GM12865 (cell line): ENCODE data around the gene PNO1.
"Not testable (repeated sequence)": the region's sequence is repeated elsewhere in the genome, so short reads cannot be mapped to it uniquely, and the experiment has no call there.

ENCODE experiments used
- DNase-seq: peaks from one replicate; pipeline ENCODE4 v3.0.0; 2010; ENCODE audit warnings: low read depth
- H3K4me3 ChIP-seq: 2 replicates; pipeline ENCODE4 v1.5.1; 2011; ENCODE audit warnings: mild to moderate bottlenecking, low read depth, low read length, control low read depth
- CTCF ChIP-seq: IDR thresholded peaks from 2 replicates; pipeline ENCODE4 v1.5.1; 2011; ENCODE audit warnings: low read length, control low read depth, low read depth, inconsistent platforms; ENCODE audit not compliant: insufficient read depth; ENCODE audit errors: missing control alignments

The PNO1 gene

DNA sequence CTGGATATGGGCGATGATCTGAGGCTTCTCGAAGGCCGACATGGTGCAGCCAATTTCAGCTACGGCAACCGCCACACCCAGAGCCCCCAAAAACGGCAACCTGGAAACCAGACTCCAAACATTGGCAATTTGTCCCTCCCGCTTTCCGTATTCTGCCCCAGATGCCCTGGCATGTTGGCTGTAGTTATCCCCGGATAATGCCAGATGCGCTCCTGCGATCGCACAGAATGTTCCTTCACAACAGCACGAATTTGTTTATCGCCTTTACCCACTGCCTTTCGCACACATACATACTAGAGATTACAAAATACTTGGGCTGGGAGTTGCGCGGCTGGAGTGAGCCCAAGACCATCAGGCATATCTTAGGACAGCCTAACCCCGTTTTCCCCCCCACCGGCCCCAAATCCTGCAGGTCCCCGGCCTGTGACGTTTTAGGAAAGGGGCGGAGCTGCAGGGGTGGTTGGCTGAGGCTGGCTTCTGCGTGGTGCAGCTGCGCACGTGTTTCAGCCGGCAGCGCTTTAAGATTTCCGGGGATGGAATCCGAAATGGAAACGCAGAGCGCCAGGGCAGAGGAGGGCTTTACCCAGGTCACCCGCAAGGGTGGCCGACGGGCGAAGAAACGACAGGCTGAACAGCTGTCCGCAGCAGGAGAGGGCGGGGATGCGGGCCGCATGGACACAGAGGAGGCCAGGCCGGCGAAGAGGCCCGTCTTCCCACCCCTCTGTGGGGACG lies at the start of gene PNO1:
Gene PNO1, plus strand, starts transcription at position 487 of the 732 bp plus-strand sequence. Its CDS starts 47 bp downstream, at position 534.
- DNase-seq, result peak; percentile 97
- peak; percentile 1 for TF ChIP-seq CTCF
- H3K4me3 ChIP-seq, result peak within 1 kb of the TSS; percentile 94

GRCh38 chr2:68108120-68108519 lies 49.6 kb upstream of the PNO1 start:
- DNase-seq, result no peak
- H3K4me3 ChIP-seq, result no peak overlapping the region
- no peak for TF ChIP-seq CTCF

DNA sequence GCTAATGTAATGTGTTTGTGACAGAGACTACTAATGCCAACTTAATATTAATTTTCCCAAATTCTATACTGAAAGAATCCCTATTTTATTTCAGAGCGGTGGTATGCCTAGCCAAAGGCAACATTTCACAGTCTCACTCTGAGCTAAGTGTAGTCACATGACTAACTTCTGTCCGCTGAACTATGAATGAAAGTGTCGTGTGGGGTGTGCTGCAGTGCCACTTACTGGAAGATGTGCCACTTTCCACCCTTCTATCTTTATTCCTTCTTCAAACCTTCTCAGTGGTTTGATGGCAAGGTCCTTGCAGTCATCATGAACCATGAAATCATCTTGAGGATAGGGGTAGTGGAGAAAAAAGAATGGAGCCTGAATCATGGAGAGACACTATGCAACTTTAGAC lies 47.6 kb upstream of the PNO1 start:
- peak; percentile 9 for TF ChIP-seq CTCF
- peak; percentile 57 for DNase-seq
- H3K4me3 ChIP-seq, result no peak overlapping the region

GRCh38 chr2:68115965-68116364 lies 41.7 kb upstream of the PNO1 start:
- TF ChIP-seq CTCF, result no peak
- no peak overlapping the region for H3K4me3 ChIP-seq
- no peak for DNase-seq

GRCh38 chr2:68117922-68118321 lies 39.8 kb upstream of the PNO1 start:
- not testable (repeated sequence) for DNase-seq, H3K4me3 ChIP-seq

- H3K4me3 ChIP-seq, result no peak overlapping the region
- no peak for TF ChIP-seq CTCF
- peak; percentile 24 for DNase-seq
Observed at GRCh38 chr2:68118816-68119215, 38.9 kb upstream of the PNO1 start.

- TF ChIP-seq CTCF, result no peak
- H3K4me3 ChIP-seq, result no peak overlapping the region
- no peak for DNase-seq
Observed at GRCh38 chr2:68119504-68119903, 38.2 kb upstream of the PNO1 start.
